Tongue (tissue), 2 donors: Measurements from ENCODE around the gene ADGRG1. TPM values are rescaled to one million over a fixed set of nuclear protein-coding genes. Genes with fewer than 3 reads are reported as not detected.

ENCODE experiments used
- DNase-seq: peaks from one replicate; pipeline ENCODE4 v3.0.0-alpha.2; 2015
- total RNA-seq: library from RNA; depleted of rRNA; stranded (reverse); fragments of >200 nt; gene quantifications from one replicate; pipeline ENCODE4 v1.2.3, GENCODE V29; 2014

Gene ADGRG1
- total RNA-seq, 1 donor from 2014 or later = 26.9 TPM

DNA sequence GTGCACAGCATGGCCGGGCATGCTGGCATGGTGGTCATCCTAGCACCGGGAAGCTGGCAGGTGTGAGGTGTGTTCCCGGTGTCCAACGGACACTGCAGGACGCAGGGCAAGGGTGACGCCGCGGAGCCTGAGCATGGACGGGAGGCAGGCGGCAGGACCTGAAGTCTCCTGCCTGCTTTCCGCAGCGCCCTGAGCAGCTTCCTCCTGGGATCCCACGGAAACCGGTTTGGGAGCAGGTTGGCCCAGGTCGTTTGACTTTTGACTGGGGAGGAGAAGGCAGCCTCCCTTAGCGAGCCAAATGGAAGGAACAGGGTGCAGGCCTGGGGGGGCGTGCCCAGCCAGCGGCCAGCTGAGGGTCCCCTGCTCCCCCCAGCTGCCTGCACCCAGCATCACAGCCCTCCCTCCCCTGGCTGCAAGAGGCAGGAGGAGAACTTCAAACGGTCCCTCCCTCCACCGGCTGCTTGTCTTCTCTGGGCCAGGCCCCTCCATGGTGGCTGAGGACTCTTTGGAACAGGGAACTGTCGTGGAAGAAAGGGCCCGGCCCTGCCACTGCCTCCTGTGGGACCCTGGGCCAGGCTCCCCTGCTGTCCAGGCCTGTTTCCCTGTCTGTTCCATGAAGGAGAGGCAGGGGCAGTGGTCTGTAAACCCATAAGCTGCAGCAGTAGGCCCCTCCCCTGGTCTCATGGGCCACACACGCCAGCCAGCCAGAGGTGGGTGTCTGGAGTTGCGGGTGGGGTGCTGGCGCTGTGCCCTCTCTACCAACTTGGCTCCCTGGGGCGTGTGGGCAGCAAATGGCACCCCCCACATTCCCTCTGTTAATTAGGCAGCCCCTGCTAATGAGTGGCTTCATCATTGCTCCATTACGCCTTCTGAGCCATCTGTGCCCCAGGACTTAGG, 7.8 kb upstream of the ADGRG1 start:
- DNase-seq = peak; percentile 72

DNA sequence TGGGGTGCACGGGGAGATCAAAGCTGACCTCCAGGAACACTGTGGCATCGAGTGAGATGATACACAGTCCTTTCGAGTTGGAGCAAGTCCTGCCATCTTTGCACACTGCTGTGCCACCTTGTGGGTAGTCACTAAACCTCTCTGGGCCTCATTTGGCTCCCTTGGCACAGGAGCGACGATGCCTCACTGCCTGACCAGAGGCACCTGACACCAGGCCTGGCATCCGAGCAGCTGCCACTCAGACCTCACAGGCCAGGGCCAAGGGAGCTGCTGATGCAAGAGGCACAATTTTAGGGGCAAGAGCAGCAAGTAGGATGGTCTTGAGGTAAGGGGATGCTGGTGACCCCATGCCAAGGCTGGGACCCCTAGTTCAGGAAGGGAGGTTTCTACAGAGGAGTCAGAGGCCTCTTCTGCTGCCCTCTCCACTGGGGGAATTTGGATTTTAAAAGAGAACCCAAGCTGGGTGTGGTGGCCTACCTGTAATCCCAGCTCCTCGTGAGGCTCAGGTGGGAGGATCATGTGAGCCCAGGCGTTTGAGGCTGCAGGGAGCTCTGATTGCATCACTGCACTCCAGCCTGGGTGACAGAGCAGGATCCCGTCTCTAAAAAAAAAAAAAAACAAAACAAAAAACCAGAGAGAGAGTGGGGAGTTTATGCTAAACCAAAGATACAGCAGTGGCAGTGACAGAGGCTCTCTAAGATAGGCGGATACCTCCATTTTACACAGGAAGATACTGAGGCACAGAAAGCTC, 6.7 kb upstream of the ADGRG1 start:
- DNase-seq = no peak

DNA sequence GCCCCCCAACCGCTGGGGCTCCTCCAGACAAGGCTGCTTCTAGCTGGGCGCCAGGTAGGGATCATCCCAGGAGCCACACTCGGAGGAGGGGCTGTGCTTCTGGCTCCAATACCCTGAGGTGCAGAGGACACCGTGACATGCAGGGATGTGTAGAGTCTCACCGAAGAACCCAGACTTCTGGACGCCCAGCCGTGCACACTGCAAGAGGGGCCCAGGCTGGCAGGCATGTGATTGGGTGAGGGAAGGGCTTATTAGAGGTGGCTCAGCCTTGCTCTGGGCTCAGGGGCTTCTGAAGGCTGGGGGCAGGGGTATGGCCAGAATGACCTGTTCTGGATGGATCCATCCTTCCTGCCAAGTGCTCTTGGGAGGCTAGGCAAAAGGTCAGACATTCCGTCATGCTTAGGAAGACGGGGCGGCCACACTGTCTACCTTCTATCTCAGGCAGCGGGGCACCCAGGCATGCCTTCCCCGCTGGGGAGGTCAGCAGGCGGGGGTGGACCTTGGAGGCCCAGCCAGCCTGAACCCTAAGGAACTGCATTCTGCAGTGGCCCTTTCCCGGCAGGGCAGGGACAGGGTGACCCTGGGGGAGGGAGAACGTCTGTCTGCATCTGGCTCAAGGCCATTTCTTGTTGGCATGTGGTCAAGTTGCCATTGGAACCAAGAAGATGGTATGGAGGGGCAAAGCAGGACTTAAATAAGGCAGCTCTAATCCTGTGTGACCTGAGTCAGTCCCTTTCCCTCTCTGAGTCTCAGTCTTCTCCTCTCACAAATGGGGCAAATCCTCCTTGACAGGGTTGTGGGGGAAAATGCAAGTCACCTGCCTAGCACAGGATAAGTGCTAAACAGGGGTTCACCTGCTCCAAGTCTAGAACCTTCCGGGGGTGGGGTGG, 5.8 kb upstream of the ADGRG1 start:
- DNase-seq = no peak

DNA sequence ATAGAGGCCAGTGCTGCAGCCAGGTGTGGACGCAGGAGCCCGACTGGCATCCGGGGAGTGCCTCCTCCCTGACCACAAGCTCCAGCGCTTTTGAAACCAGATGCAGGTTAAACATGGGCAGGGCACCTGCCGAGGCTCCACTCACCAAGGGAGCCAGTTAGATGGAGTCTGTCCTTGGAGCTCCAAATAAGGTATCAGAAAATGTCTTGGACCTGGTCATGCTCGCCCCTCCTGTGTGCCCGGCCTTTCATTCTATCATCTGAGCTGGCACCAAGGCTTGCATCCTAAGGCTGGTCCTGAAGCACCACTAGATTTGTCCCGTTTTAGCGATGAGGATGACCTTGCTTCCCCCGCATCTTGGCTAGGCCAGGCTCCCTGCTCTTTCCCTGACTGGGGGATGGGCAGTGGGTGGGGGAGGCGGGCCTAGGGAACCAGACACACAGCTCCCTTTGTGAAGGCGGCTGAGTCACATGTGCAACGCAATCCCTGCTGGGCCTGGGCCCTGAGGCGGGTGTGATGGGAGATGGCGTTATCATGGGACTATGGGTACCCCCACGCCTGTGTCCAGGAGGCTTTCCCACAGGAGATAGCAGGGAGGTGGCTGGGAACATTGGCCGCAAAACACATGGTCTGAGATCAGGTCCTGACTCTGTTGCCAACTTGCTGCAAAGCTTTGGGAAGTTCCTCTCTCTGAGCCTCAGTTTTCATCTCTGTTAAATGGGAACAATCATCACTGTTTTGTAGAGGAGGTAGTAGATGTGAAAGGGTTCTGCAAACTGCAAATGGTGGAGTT, 5.0 kb upstream of the ADGRG1 start:
- no peak for DNase-seq

DNA sequence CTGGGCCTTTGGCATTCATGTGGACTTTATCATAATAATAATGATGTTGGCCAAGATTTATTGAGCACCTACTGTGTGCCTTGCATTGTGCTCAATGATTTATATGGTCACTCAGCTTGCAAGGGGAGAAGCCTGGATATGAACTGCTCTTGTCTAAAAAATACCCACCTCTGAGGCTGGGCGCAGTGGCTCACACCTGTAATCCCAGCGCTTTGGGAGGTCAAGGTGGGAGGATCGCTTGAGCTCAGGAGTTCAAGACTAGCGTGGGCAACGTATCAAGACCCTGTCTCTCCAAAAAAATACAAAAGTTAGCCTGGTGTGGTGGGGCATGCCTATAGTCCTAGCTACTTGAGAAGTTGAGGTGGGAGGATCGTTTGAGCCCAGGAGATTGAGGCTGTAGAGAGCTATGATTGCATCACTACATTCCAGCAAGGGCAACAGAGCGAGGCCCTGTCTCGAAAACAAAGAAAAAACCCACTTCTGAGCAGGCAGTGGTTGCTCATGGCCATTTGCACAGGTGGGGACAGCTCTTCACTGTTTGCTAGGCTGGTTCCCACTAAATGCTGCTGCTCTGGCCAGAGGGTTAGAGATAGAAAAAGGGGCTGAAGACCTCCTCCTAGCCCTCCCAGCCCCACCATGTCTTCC, 4.3 kb upstream of the ADGRG1 start:
- no peak for DNase-seq

DNA sequence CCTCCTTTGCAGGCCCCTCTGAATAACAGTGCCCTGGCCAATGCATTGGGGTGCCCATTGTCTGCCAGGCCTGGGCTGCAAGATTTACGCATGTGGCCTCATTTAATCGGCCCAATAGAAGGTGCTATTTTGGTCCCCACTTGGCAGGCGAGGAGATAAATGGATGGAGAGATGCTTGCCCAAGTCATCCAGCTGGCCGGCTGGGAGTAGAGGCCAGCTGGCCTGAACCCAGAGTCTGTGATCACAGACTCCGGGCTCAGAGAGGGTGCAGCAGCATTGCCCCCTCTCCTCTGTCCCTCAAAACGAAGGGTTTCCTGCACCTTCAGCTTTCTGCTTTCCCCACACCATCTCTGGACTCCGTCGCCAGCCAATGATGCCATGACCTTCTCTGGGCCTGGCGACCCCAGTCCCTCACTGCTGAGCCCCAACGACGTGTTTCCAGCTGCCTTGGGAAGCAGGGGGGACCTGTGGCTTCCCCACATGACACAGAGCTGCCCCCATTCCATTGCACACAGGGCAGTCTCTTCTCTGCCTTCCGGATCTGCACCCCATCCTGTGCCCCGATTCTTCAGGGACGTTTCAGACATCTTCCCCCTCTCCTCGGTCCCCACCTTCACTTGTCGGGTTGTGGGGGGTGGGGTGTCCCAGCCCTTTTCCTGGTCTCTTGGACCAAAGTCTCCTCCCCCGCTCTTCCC, 3.5 kb upstream of the ADGRG1 start:
- DNase-seq = no peak

DNA sequence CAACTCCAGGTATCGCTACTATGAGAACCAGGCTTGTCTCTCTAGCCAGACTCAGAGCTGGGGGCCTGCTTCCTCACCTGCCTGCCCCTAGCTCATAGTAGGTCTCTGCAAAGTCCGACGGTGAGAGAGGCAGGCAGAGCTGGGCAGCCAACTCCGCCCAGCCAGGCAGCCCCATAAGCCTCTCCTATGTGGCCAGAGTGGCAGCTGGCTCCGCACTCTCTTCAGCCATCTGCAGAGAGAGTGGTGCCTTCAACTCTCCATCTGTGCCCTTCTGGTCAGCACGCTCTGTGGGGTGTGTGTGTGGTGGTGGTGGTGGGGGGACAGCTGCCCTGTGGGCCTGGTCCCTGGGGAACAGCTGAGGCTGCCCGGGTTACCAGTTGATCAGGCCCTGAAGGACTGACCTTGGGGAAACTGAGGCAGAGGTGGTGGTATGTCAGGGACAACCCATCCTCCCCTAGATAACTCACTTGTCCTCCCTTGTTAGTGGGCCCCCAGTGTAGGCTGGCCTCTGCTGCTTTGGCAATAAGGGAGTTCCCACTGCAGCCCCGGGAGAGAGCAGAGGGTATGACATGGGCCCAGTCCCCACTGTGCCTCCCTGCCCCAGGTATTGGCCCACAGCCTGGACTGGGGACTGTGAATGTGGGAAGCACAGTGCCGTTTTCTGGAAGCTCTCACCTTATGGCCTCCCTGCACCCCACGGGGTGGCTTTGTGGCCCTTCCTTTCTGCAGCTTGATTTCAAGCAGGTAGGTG, 1.8 kb upstream of the ADGRG1 start:
- DNase-seq = no peak

DNA sequence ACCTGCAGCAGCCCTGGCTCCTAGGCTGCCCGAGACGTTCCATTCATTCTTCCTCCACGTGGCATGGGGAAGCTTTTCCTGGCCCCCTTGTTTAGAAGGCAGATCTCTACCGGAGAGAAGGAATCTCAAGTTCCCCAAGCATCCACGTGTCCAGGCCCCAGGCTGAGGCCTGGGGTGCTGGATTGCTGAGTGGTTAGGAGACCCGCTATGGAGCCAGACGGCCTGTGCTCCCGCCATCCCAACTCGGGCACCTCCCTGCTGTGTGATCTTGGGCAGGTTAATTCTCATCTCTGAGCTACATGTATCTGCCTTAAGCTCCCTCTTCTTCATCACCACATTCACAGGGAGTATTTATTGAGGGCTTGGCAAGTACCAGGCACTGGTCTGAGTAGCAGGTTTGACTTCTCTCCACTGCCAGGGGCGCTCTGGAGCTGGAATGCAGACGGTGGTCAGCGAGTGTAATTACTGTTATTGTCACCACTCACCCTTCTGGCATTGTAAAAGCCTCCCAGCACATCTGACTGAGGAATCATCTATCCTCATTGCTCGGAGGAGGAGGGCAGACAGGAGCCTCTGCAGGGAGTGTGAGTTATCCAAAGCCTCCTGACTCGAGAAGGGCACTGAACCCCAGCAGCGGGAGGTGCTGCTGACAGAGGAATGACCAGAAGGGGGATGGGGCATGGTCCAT, 1.1 kb upstream of the ADGRG1 start:
- no peak for DNase-seq

DNA sequence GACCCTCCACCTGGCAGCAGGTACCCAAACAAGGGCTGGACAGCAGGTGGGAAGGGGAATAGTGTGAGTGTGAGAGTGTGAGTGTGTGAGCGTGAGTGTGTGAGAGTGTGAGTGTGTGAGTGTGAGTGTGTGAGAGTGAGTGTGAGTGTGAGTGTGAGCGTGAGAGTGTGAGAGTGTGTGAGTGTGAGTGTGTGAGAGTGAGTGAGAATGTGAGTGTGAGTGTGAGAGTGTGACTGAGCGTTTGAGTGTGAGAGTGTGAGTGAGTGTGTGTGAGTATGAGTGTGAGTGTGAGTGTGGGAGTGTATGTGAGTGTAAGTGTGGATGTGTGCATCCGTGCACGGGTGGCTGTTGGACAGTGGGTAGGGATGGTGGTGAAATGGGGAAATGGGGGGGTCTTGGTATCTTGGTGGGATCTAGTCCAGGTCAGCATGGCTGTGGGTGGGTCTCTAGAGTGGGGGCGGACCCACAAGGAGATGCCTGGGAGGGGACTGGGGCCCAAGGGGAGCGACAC, 408 bp downstream of the ADGRG1 start:
- DNase-seq = no peak

DNA sequence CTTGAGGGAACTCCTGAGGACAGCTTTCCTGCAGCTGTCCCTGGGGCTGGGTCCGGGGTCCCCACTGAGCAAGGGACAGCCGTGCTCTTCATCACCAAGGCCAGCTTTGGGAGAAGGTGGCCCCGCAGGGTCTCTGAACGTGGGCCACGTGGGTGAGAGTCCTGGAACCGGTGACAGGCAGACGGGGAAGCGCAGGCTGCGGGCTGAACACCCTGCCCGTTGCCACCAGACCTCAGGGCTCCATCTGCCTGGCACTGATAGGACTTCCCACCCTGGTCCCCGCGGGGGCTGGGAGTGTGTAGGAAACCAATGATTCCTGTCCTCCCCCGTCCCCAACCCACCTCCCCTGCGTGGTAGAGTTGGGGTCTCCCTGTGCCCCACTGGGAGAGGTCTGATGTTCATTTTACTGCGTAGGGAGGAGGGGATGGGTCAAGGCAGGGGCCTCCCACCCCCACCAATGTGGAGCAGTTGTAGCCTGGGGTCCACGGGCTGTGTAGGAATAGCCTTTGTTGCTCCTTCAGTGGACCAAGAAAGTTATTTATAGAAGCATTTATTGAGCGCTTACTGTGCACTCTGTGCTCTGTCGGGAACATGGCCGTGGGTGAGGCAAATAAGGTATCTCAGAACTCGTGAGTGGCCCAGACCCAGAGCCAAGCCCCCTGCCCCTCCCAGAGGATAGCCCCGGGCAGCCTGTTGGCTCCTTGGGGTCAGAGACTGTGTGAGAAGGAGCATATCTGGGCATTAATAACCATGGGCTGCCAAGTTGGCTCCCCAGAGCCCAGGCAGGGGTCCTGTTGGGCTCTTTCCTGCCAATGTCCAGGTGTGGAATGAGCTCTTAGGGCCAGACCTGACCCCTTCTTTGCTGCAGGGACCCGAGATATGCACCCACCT, 1.3 kb downstream of the ADGRG1 start:
- no peak for DNase-seq

DNA sequence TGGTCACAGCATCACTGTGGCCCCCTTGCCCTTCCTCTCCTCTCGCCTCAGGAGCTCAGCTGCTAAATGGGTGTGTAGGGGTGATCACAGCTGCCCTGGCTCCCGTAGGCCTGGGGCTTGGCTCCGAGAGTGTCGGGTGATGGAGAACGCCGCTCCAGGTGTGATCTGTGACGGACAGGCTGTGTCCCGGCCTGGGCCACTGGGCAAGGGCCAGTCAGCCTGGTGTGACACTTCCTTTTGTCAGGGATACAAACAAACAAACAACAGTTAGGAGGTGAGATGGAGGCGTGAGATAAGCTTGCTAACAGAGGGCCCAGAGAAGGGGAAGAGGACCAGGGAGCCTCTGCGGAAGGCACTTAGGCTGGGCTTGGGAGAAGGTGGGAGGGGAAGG, 2.0 kb downstream of the ADGRG1 start:
- no peak for DNase-seq

DNA sequence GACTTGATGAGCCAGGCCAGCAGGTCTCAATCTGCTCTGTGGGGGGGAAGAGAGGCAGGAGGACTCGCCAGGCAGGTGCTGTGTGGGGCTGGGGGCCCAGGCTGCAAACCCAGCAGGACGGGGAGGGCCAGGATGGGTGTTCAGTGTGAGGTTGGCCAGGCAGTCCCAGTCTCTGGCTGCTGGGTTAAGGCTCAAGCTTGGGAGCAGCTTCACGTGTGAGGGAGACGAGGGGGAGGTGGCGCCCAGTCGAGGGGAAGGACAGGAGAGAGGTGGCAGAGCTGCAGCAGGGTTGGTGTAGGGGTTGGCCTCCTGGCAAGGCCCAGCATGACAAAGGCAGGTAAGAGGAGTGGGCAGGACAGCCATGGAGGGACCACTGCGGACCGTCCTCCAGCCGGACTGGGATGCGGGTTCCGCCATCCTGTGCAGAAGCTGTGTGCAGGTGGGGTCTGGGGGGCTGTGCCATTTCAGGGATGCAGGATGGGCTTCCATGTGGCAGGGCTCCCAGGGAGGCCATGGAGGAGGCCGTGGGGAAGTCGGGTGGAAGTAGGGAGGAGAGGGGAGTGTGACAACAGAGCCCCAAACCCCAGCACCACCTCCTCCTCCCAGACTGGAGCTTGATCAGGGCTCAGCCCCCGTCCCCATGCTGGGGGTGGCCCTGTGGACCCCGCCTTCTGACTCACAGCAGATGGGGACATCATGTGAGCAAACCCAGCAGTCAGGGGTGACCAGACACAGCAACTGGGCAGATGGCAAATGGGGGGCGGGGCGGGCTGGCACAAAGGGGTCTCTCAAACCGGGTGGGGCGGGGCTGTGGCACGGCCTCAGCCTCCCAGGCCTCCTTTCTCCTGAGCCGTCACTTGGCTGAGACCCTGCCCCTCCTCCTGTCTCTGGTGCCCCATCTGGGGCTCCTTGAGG, 2.8 kb downstream of the ADGRG1 start:
- peak; percentile 44 for DNase-seq

DNA sequence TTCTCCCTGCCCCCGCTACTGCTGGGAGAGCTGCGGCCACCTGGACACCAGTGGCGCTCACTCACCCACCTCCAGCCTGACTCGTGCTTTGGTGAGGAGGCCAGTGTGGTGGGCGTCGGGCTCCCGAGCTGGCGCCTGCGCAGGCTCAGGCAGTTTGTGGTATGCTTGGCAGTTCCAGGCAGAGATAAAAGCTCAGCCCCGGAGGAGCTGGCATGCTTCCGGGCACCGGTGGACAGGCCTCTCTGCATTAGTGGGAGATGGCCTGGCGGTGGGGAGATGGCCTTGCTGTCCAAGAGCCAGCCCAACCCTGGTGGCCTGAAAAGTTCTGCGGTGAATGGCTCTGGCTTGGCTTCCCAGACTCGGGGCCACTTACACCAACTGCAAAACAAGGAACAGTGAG, 4.1 kb downstream of the ADGRG1 start:
- no peak for DNase-seq

DNA sequence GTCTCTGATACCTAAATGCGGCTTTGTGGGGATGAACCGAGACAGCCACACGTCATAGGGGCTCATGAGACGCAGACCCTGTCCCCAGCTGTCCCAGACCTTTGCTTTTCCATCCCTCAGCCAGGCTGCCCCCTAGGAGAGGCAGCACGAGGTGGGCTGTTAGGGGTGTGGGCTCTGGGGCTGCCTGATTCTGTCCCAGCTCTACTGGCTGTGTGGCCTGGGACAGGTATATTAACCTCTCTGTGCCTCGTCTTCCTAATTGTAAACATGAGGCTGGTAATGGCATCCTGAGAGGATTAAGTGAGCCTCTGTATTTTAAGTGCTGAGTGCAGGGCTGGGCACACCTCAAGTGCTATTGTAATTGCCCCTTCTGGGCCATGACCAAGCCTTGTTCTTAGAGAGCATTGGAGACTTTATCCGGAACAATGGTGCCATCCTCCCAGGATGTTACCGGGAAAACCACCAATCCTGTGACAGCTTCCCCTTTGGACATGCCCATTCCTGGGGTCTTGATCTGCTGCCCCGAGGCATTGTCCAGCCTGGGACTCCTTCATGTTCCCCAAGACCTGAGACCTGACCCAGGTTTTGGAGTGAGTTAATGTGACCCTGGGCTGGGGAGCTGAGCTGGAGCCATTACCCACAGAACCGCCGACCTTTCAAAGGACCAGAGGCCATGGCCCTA, 5.1 kb downstream of the ADGRG1 start:
- DNase-seq = no peak

DNA sequence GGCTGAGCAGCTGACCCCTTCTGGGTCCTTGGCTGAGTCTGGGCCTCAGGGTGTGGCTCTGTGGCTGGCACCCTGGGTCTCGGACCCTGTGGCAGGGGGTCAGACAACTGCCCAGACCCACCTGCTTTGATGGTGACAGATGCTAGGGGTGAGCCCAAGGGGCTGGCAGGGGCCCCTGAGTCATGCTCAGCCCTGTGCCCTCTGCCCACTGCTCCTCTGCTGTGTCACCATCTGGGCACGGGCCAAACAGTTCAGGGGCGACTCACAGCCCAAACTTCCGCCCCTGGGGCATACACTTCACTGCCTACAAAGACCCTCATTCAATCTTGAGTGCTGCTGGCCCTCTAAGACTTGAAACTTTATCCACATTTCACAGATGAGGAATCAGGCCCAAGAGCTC, 5.7 kb downstream of the ADGRG1 start:
- no peak for DNase-seq
